ENCODE data around the gene CDCA7.

DNA sequence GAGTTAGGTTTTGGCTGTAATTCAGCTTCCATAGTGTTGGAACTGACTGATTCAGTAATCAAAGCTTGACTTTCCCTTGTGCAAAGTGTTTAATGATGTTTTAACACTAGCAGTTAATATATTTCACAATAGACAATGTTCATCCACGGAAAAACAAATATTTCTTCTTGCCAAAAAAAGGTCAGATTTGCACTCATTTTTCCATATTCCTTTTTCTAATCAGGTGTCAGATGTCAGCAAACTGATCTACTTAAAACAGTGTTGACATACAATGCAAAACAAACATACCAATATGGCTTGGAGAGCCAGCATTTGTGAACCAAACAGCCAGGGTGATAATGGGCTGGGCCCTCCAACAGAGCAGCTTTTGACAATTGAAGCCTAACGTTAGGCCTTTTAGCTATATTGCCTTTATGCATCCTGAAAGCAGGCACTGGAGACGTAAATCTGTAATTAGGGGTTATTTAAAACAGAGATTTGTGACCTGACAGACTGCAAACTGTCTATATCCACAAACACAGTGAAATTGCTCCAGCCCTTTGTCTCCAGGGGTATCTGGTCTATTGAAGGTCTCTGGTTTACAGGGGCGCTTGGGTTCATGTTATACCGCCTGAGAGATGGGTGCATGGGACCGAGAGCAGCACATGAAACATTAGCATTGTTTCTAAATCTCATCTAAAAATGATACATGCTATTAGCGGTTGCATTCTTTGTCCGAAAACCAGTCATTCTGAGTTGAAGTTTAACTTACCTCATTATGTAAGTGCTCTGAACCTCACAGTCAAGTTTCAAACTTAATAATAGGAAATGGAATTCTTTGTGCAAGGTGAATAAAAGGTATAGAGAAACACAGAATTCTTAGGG is 7.1 kb upstream of the CDCA7 start:
- TF ChIP-seq, protein P1, sequence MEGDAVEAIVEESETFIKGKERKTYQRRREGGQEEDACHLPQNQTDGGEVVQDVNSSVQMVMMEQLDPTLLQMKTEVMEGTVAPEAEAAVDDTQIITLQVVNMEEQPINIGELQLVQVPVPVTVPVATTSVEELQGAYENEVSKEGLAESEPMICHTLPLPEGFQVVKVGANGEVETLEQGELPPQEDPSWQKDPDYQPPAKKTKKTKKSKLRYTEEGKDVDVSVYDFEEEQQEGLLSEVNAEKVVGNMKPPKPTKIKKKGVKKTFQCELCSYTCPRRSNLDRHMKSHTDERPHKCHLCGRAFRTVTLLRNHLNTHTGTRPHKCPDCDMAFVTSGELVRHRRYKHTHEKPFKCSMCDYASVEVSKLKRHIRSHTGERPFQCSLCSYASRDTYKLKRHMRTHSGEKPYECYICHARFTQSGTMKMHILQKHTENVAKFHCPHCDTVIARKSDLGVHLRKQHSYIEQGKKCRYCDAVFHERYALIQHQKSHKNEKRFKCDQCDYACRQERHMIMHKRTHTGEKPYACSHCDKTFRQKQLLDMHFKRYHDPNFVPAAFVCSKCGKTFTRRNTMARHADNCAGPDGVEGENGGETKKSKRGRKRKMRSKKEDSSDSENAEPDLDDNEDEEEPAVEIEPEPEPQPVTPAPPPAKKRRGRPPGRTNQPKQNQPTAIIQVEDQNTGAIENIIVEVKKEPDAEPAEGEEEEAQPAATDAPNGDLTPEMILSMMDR (IDR thresholded peaks at IDR 0.05): no peak
- no peak for TF ChIP-seq POLR2A (IDR thresholded peaks at IDR 0.05)
